Memory B cell (primary cell): ENCODE data around the gene SBNO2.

Experiments
- ATAC-seq: fragments of 150-1000 bp; cut with Tn5 transposase; 2 replicates; pipeline ENCODE4 v1.10.0; 2021; ENCODE audit warnings: low read depth, mild to moderate bottlenecking, moderate library complexity
- DNase-seq, 2 donors: peaks; one replicate each; pipeline ENCODE4 v3.0.0; 2022; ENCODE audit warnings: low spot score in 2 of 2
- H3K27ac Mint-ChIP-seq: one replicate; pipeline ENCODE4 v1.8.0; 2022; ENCODE audit warnings: mild to moderate bottlenecking, moderate library complexity, mixed read lengths
- H3K27me3 Mint-ChIP-seq: one replicate; pipeline ENCODE4 v1.8.0; 2022; ENCODE audit warnings: mixed read lengths
- H3K36me3 Mint-ChIP-seq: one replicate; pipeline ENCODE4 v1.8.0; 2022; ENCODE audit warnings: mild to moderate bottlenecking, mixed read lengths
- H3K4me1 Mint-ChIP-seq: one replicate; pipeline ENCODE4 v1.8.0; 2022; ENCODE audit warnings: mixed read lengths
- H3K4me3 Mint-ChIP-seq: one replicate; pipeline ENCODE4 v1.8.0; 2022; ENCODE audit warnings: mild to moderate bottlenecking, moderate library complexity, mixed read lengths
- H3K9me3 Mint-ChIP-seq: one replicate; pipeline ENCODE4 v1.8.0; 2022; ENCODE audit warnings: mixed read lengths

Gene SBNO2, protein sequence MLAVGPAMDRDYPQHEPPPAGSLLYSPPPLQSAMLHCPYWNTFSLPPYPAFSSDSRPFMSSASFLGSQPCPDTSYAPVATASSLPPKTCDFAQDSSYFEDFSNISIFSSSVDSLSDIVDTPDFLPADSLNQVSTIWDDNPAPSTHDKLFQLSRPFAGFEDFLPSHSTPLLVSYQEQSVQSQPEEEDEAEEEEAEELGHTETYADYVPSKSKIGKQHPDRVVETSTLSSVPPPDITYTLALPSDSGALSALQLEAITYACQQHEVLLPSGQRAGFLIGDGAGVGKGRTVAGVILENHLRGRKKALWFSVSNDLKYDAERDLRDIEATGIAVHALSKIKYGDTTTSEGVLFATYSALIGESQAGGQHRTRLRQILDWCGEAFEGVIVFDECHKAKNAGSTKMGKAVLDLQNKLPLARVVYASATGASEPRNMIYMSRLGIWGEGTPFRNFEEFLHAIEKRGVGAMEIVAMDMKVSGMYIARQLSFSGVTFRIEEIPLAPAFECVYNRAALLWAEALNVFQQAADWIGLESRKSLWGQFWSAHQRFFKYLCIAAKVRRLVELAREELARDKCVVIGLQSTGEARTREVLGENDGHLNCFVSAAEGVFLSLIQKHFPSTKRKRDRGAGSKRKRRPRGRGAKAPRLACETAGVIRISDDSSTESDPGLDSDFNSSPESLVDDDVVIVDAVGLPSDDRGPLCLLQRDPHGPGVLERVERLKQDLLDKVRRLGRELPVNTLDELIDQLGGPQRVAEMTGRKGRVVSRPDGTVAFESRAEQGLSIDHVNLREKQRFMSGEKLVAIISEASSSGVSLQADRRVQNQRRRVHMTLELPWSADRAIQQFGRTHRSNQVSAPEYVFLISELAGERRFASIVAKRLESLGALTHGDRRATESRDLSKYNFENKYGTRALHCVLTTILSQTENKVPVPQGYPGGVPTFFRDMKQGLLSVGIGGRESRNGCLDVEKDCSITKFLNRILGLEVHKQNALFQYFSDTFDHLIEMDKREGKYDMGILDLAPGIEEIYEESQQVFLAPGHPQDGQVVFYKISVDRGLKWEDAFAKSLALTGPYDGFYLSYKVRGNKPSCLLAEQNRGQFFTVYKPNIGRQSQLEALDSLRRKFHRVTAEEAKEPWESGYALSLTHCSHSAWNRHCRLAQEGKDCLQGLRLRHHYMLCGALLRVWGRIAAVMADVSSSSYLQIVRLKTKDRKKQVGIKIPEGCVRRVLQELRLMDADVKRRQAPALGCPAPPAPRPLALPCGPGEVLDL (N-terminal part only)

DNA sequence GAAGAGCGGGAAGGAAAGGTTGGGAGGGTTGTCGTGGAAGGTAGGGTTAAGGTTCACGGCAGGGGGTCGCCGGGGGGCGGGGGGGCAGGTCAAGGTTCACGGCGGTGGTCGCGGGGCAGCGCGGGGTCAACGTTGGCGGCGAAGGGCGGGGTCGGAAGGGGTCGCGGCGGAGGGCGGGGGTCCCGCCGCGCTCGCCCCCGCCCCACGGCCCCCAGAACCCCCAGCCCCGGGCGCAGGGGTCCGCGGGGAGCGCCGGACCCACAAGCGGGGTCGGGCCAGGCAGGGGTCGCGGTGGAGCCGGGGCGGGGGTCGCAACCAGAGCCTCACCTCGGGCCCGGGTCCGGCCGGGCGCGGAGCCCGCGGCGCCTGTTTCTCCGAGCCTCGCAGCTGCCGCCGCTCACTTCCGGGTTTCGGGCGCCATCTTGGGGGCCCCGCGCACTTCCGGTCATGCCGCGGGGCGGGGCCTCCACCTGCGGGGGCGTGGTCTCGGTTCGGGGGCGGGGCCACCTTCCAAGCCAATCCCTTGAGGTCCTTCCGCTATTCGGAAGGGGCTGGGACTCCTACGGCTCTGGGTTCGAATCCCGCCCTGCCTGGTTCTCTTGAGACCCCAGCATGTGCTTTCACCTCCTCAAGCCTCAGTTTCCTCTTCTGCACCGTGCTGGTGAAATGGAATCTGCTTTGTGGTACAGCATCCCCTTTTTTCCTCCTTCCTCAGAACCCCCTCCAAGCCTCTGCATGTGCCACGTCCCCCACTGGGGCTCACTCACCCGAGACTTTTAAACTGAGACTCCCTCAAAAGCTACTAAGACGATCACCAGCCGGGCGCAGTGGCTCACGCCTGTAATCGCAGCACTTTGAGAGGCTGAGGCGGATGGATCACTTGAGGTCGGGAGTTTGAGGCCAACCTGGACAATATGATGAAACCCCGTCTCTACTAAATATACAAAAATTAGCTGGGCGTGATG, at the start of gene SBNO2:
SBNO2 (minus strand) TSS at position 424 of the 965 bp plus-strand sequence. CDS start 19,992 bp downstream, outside the sequence.
- Mint-ChIP-seq H3K27me3 (no peaks in the 10 kb centered on the region), H3K4me1 (peaks cover 16% of the 10 kb centered on the region), H3K36me3 (no peaks in the 10 kb centered on the region), H3K27ac (peak within 1 kb of the TSS; percentile 98), H3K4me3 (peak within 1 kb of the TSS; percentile 96), H3K9me3 (no peaks in the 10 kb centered on the region)
- DNase-seq: peak; percentile 98 to 99
- peak; percentile 94 for ATAC-seq

DNA sequence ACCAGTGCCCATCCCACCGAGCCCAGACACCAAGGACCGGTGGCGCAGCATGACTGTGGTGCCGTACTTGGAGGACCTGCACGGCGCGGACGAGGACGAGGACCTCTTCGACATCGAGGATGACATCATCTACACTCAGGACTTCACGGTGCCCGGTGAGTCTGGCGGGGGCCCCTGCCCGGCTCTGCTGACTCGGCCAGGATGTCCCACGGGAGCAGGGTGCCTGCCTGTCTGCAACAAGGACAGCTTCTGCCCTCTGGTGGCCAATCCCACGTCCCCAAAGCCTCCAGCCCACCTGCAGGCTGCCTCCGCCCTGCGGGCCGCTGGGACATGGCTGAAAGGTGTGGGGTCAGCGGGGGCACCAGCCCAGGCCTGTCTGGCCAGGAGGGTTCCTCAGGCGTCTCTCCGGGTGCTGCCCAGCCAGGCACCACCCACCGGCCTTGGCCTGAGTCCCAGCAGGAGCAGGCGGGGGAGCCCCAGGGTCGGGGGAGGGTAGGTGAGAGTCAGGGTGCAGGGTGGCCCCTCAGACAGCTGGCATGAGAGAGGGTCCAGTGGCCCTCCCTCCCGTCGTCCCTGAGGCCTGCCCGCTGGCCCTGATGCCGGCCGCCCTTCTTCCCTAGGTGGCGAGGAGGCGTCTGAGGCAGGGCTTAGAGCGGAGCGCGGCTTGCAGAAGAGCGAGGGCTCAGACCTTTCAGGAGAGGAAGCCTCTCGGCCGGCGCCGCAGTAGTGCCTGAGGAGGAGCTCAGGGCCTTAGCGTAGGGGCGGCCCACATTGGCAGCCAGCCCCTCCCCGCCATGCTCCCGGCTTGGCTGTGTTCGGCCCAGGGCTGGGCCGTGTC, 49.2 kb upstream of the SBNO2 start:
- H3K9me3 Mint-ChIP-seq: no peaks in the 10 kb centered on the region
- no peak overlapping the region for H3K4me3 Mint-ChIP-seq
- no peak for DNase-seq
- H3K27ac Mint-ChIP-seq: no peak overlapping the region
- H3K27me3 Mint-ChIP-seq: no peaks in the 10 kb centered on the region
- H3K4me1 Mint-ChIP-seq: no peaks in the 10 kb centered on the region
- ATAC-seq: peak; percentile 63
- H3K36me3 Mint-ChIP-seq: peaks cover 3% of the 10 kb centered on the region

DNA sequence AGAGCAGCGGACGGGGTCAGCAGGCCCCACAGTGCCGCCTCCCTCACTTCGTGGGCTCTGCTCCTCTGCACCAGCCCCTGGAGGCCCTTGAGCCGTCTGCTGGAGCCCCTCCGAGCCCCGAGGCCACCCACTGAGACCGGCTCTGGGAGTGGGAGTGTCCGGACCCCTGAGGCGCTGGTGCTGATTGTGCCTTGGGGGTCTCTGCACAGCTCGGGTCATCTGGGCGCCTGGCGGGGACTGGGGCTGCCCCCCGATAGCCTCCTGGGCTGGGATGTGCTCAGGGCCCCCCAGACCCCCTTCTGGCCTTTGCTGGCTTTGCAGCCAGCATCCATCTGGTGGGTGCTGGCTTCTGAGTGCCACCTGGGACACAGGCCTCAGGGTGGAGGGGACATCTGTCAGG, 48.3 kb upstream of the SBNO2 start:
- DNase-seq: no peak
- no peaks in the 10 kb centered on the region for H3K9me3 Mint-ChIP-seq
- ATAC-seq: peak; percentile 27
- H3K4me3 Mint-ChIP-seq: no peak overlapping the region
- no peaks in the 10 kb centered on the region for H3K27me3 Mint-ChIP-seq
- H3K4me1 Mint-ChIP-seq: no peaks in the 10 kb centered on the region
- H3K27ac Mint-ChIP-seq: no peak overlapping the region
- H3K36me3 Mint-ChIP-seq: no peaks in the 10 kb centered on the region

DNA sequence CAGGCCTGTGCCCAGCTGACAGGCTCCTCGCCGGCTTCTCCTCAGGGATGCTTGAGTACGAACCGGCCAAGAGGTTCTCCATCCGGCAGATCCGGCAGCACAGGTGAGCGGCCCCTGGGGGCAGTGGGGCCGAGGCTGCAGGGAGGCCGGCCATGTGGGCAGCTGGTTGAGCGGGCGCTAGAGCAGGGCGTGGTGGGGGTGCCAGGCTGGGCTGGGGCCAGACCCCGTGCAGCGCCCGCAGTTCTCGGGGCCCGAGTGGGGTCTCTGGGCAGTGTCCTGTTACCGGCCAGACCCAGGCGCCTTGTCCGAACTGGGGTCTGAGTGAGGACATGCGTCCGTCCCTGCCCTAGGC, 47.8 kb upstream of the SBNO2 start:
- DNase-seq (no peak), ATAC-seq (no peak)
- no peaks in the 10 kb centered on the region for H3K4me1 Mint-ChIP-seq
- no peaks in the 10 kb centered on the region for H3K36me3 Mint-ChIP-seq
- H3K4me3 Mint-ChIP-seq: no peak overlapping the region
- H3K27me3 Mint-ChIP-seq: no peaks in the 10 kb centered on the region
- no peak overlapping the region for H3K27ac Mint-ChIP-seq
- no peaks in the 10 kb centered on the region for H3K9me3 Mint-ChIP-seq

DNA sequence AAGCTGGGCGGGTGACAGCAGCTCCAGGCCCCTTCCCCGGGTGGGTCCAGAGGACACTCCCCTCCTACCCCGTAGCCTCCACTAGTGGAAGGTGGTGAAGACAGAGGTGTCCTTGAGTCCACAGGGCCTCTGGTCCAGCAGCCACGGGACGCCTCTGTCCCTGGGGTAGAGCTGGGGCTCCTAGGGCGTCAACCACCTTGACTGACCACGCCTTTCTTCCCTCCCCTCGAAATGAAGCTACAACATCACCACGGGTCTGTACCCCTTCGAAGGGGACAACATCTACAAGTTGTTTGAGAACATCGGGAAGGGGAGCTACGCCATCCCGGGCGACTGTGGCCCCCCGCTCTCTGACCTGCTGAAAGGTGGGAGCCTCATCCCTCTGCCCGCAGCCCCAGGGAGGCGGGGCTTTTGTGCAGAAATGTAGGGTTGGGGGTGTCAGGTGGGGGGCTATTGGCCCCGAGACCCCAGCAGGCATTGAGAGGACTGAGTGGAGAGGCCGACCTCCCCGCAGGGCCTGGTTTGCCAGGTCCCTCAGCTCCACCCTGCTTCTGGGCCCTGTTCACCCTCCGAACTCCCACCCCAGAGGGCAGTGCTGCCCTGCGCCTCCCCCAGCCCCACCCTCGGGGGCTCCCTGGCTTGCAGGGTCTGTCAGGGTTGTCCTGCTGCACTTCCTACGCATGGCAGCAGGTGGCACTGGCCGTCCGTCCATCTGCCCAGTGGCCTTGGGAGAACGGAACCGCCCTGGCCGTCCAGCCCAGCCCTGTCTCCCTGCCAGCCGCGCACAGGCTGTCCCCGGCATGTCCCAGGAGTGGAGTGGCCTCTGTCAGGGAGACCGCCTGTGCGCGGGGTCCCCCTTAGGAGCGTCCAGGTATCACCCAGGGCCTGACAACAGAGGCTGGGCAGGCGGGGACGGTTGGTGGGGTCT, 47.2 kb upstream of the SBNO2 start:
- H3K9me3 Mint-ChIP-seq: no peaks in the 10 kb centered on the region
- no peak overlapping the region for H3K4me3 Mint-ChIP-seq
- no peaks in the 10 kb centered on the region for H3K36me3 Mint-ChIP-seq
- DNase-seq: no peak
- no peak for ATAC-seq
- no peak overlapping the region for H3K27ac Mint-ChIP-seq
- H3K4me1 Mint-ChIP-seq: no peaks in the 10 kb centered on the region
- no peaks in the 10 kb centered on the region for H3K27me3 Mint-ChIP-seq

DNA sequence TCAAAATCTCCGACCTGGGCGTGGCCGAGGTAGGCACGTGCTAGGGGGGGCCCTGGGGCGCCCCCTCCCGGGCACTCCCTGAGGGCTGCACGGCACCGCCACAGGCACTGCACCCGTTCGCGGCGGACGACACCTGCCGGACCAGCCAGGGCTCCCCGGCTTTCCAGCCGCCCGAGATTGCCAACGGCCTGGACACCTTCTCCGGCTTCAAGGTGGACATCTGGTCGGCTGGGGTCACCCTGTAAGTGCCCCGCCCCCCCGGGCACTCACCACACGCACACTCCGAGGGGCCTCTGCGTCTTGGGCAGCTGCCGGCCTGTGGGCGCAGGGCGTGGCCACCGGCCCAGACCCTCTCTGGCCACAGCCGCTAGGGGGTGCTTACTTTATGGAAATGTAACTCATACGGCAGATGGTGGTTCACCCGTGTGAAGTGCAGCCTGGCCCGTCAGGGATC, 46.4 kb upstream of the SBNO2 start:
- Mint-ChIP-seq H3K4me3 (no peak overlapping the region), H3K4me1 (peaks cover 2% of the 10 kb centered on the region), H3K9me3 (no peaks in the 10 kb centered on the region), H3K27me3 (no peaks in the 10 kb centered on the region), H3K27ac (no peak overlapping the region), H3K36me3 (no peaks in the 10 kb centered on the region)
- no peak for ATAC-seq
- no peak for DNase-seq

DNA sequence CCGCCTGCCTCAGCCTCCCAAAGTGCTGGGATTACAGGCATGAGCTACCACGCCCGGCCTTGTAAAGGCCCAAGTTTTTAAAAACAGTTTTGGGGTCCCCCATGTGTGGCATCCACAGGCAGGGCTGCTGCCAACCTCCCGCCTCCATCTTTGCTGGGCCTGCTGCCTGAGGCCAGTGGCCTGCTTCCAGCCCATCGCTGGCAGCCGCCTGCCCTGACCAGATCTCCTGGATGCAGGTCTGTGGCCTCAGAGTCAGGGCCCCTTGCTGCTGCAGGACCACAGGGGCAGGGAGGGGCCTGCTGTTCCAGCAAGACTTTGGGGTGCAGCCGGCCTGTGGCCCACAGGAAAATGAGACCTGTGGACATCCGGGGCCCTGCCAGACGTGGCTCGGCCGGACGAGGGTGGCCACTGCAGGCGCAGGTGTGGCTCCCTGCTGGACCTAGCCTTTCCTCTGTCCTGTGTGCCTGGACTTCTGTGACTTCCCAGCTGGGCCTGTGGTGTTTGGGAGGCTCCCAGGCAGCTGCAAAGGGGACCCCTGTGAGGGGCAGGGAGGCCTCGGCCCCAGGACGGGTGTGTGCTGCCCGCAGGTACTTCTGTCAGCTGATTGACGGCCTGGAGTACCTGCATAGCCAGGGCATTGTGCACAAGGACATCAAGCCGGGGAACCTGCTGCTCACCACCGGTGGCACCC, 45.9 kb upstream of the SBNO2 start:
- H3K27me3 Mint-ChIP-seq: no peaks in the 10 kb centered on the region
- H3K9me3 Mint-ChIP-seq: no peaks in the 10 kb centered on the region
- DNase-seq: no peak
- H3K4me3 Mint-ChIP-seq: no peak overlapping the region
- H3K27ac Mint-ChIP-seq: no peak overlapping the region
- peaks cover 2% of the 10 kb centered on the region for H3K4me1 Mint-ChIP-seq
- ATAC-seq: no peak
- H3K36me3 Mint-ChIP-seq: no peaks in the 10 kb centered on the region

DNA sequence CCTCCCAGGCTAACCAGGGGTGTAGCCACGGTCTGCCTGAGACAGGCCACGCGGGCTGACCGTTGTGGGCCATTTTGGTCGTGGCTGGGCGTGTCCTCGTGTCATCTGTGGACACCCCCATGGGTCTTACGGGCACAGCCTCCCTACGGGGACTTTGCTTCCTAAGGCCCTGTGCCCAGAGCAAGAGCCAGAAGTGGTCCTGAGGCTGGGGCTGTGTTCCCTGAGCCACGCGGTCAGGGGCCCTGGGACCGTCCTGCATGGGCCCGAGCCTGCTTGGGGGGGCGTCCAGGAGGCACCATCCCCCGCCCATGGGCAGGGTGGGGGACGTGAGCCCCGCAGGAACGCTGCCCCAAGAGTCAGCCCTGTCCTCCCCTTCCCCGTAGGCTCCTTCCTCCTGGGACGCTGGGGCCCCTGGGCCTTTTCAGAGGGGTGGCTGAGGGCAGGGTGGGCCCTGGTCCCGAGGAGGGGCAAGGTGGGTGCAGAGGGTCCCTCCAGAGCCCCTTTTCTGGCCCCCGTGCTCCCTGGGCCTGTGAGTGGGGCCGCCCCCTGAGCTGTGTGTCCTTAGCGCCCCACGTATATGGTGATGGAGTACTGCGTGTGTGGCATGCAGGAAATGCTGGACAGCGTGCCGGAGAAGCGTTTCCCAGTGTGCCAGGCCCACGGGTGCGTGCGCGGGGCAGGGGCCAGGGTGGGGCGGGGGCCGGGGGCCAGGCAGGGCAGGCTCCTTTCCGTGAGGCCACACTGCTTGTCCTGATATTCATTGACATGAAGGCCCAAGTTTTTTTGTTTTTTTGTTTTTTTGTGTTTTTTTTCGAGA, 44.9 kb upstream of the SBNO2 start:
- DNase-seq (no peak), ATAC-seq (no peak)
- Mint-ChIP-seq H3K4me3 (no peak overlapping the region), H3K36me3 (no peaks in the 10 kb centered on the region), H3K4me1 (peaks cover 6% of the 10 kb centered on the region), H3K27ac (no peak overlapping the region), H3K9me3 (no peaks in the 10 kb centered on the region), H3K27me3 (no peaks in the 10 kb centered on the region)

DNA sequence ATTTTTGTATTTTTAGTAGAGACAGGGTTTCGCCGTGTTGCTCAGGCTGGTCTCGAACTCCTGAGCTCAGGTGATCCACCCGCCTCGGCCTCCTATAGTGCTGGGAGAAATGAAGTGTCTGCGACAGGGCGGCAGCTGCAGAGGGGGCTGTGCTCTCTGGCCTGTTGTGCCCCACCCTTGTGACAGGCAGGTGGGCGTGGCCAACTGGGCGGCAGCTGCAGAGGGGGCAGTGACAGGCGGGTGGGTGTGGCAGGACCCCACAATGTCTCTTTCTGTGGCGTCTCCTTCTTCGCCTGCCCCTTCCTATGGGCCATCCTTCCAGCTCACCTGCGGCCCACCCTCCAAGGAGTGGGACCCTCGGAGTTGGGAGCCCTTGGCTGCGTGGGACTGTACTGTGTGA, 43.3 kb upstream of the SBNO2 start:
- Mint-ChIP-seq H3K27ac (no peak overlapping the region), H3K36me3 (peaks cover 4% of the 10 kb centered on the region), H3K9me3 (no peaks in the 10 kb centered on the region), H3K27me3 (no peaks in the 10 kb centered on the region), H3K4me3 (no peak overlapping the region), H3K4me1 (peaks cover 14% of the 10 kb centered on the region)
- ATAC-seq (no peak), DNase-seq (no peak)

DNA sequence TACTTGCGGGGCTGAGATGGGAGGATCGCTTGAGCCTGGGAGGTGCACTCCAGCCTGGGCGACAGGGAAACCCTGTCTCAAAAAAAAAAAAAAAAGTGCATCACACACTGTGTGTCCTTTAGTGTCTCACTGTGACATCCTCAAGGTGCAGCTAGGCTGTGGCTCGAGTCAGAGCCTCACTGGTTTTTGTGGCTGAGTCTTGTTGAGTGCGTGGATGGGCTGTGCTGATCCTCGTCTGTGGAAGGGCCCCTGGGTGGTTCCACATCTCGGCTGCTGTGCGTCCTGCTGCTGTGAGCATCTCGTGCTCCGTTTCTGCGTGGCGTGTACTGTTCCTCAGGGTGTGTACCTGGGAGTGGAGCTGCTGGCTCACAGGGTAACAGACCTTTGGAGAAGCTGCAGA, 42.7 kb upstream of the SBNO2 start:
- no peak overlapping the region for H3K27ac Mint-ChIP-seq
- H3K27me3 Mint-ChIP-seq: no peaks in the 10 kb centered on the region
- H3K4me3 Mint-ChIP-seq: no peak overlapping the region
- no peak for DNase-seq
- H3K4me1 Mint-ChIP-seq: peaks cover 14% of the 10 kb centered on the region
- H3K9me3 Mint-ChIP-seq: no peaks in the 10 kb centered on the region
- no peak for ATAC-seq
- peaks cover 4% of the 10 kb centered on the region for H3K36me3 Mint-ChIP-seq
